ENCODE data around the gene SIRPG. TPM values are rescaled to one million over a fixed set of nuclear protein-coding genes. Genes with fewer than 3 reads are reported as not detected.

The SIRPG gene
- total RNA-seq: not detected in 2 replicates

DNA sequence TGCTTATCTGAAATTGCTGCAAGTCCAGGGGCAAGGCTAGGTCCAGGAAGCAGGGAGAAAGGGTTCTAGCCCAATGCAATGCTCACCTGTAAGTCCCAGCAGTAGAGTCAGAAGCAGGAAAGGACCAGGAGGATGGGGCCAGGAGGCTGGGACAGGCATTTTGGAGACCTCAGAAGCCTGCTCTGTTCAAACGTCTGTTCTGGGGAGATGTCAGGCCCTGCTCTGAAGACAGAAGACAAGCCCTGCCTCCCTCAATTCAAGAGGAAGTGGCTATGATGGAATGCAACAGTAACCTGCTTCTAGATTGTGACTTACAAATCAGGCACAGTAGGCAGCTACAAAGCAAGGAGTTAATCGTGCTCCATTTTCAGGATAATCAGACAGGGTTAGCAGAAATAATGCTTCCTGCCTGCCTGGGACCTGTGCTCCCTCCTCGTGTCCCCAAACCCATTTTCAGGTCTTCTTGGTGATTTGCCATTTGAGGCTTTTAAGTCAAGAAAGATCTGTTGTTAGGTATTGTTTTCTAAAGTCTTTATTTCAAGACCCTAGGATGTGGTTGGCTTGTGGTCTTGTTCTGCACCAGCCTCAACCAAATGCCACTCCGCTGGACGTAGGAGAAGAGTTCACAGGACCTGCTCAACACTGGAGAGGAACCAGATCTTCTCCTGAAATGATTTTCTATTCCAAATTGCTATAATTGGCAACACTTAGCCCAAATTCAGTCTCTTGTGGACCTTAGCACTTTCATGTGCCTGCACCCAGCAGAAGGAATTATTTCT is at the start of gene SIRPG:
Gene SIRPG (minus strand): TSS at position 224 of the 779 bp plus-strand sequence. CDS start 65 bp downstream, at position 159.

DNA sequence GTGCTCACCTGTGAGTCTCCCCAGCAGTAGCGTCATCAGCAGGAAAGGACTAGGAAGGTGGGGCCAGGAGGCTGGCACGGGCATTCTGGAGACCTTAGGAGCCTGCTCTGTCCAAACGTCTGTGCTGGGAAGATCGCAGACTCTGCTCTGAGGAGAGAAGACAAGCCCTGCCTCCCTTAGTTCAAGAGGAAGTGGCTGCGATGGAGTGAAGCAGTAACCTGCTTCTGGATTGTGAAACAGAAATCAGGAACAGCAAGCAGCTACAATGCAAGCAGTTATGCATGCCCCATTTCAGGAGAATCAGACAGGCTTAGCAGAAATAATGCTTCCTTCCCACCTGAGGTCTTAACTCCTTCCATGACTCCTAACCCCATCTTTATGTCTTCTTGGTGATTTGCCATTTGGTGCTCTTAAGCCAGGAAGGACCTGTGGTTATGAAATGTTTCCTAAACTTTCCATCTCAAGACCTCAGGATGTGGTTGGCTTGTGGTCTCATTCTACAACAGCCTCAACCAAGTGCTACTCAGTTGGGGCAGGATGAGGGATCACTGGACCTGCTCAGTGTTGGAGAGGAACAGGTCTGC is 37.6 kb downstream of the SIRPG start, which contains the start of gene SIRPB1:
Gene SIRPB1 (minus strand): TSS at position 149 of the 584 bp plus-strand sequence. CDS start 65 bp downstream, at position 84.

Other genes starting within 250 kb of the SIRPG start
- gene NSFL1C, start 190.9 kb downstream of the SIRPG start, total RNA-seq: 22.0 and 39.3 TPM in 2 replicates
- not detected in 2 replicates for gene SIRPB2, start 166.4 kb downstream of the SIRPG start, total RNA-seq
- gene SIRPD, start 100.1 kb downstream of the SIRPG start, total RNA-seq: not detected in 2 replicates
- 0.19 and 2.5 TPM in 2 replicates for gene SIRPB1, start 37.8 kb downstream of the SIRPG start, total RNA-seq
- 2.9 and 9.9 TPM in 2 replicates for gene SIRPA, start 237.6 kb upstream of the SIRPG start, total RNA-seq

Measured in regular cardiac myocyte (primary cell).